ENCODE results near the gene ADGRV1.

DNA sequence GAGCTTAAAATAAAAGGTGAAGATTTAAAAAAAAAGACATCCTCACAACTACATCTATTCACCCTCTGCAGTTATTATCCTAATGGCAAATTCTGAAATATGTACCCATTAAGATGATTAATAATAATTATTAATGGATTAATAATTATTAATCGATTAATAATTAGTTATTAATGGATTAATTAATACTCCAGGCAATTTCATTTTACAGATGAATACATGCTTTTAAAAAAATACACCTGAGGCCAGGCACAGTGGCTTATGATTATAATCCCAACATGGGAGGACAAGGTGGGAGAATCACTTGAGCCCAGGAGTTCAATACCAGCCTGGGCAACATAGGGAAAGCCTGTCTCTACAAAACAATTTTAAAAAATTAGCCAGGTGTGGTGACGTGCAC, 642.1 kb downstream of the ADGRV1 start:
- TF ChIP-seq POLR2AphosphoS5 (IDR thresholded peaks at IDR 0.05), result no peak
- TF ChIP-seq, protein P1, sequence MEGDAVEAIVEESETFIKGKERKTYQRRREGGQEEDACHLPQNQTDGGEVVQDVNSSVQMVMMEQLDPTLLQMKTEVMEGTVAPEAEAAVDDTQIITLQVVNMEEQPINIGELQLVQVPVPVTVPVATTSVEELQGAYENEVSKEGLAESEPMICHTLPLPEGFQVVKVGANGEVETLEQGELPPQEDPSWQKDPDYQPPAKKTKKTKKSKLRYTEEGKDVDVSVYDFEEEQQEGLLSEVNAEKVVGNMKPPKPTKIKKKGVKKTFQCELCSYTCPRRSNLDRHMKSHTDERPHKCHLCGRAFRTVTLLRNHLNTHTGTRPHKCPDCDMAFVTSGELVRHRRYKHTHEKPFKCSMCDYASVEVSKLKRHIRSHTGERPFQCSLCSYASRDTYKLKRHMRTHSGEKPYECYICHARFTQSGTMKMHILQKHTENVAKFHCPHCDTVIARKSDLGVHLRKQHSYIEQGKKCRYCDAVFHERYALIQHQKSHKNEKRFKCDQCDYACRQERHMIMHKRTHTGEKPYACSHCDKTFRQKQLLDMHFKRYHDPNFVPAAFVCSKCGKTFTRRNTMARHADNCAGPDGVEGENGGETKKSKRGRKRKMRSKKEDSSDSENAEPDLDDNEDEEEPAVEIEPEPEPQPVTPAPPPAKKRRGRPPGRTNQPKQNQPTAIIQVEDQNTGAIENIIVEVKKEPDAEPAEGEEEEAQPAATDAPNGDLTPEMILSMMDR (IDR thresholded peaks at IDR 0.05), result no peak

All from prostate gland (tissue), 2 donors.